Naive thymus-derived CD4-positive, alpha-beta T cell (primary cell): ENCODE results near the gene ZMYND8. TPM values are rescaled to one million over a fixed set of nuclear protein-coding genes. Genes with fewer than 3 reads are reported as not detected.
"Not testable (repeated sequence)": the region's sequence is repeated elsewhere in the genome, so short reads cannot be mapped to it uniquely, and the experiment has no call there.

Source experiments
- ATAC-seq: fragments of 150-1000 bp; cut with Tn5 transposase; 2 replicates; pipeline ENCODE4 v1.10.0; 2021; ENCODE audit warnings: mild to moderate bottlenecking, moderate library complexity
- CTCF ChIA-PET: fragments of 350-600 bp; sonication (Branson Sonifier 250); formaldehyde crosslinking; loops from one replicate; lab custom pipeline; 2021; ENCODE audit warnings: antibody characterized with exemption; lab: Charles Lee
- POLR2A ChIA-PET: fragments of 350-600 bp; sonication (Branson Sonifier 250); formaldehyde crosslinking; loops from one replicate; lab custom pipeline; 2021; ENCODE audit warnings: antibody characterized with exemption, inconsistent platforms; lab: Charles Lee
- DNase-seq, 9 donors: peaks; one replicate each; pipeline versions ENCODE4 v3.0.0 to v3.0.0-alpha.2; 2020 to 2022; ENCODE audit warnings: mixed read lengths in 1 of 9
- H3K27ac ChIP-seq: one replicate; pipeline ENCODE4 v1.7.0; 2013; ENCODE audit warnings: mild to moderate bottlenecking, low read depth, low read length, moderate library complexity
- H3K27me3 ChIP-seq, 2 donors: one replicate each; pipeline ENCODE4 v1.7.0; 2013; ENCODE audit warnings: low read length in 2 of 2, mild to moderate bottlenecking in 2 of 2, moderate library complexity in 2 of 2; ENCODE audit not compliant: control insufficient read depth in 2 of 2, insufficient read depth in 2 of 2
- H3K36me3 ChIP-seq, 3 experiments: 1 replicate in 2 of 3; 2 replicates in 1 of 3; pipeline ENCODE4 v1.7.0; 2013; ENCODE audit warnings: low read length in 3 of 3, mild to moderate bottlenecking in 3 of 3, moderate library complexity in 1 of 3; ENCODE audit not compliant: insufficient read depth in 3 of 3, control insufficient read depth in 2 of 3
- H3K4me1 ChIP-seq, 2 donors: one replicate each; pipeline ENCODE4 v1.7.0; 2013; ENCODE audit warnings: low read length in 2 of 2, mild to moderate bottlenecking in 2 of 2, moderate library complexity in 1 of 2; ENCODE audit not compliant: control insufficient read depth in 2 of 2, insufficient read depth in 2 of 2
- H3K4me3 ChIP-seq: 2 replicates; pipeline ENCODE4 v1.7.0; 2013; ENCODE audit warnings: mild to moderate bottlenecking, low read length
- H3K9me3 ChIP-seq, 3 experiments: 1 replicate in 2 of 3; 2 replicates in 1 of 3; pipeline ENCODE4 v1.7.0; 2013; ENCODE audit warnings: low read length in 3 of 3; ENCODE audit not compliant: control insufficient read depth in 2 of 3
- H3K27ac Mint-ChIP-seq, 9 donors: one replicate each; pipeline ENCODE4 v1.8.0; 2020 to 2022; ENCODE audit warnings: mixed read lengths in 9 of 9, mild to moderate bottlenecking in 8 of 9, moderate library complexity in 5 of 9, inconsistent platforms in 2 of 9
- H3K27me3 Mint-ChIP-seq, 5 donors: one replicate each; pipeline ENCODE4 v1.8.0; 2021 to 2022; ENCODE audit warnings: mixed read lengths in 5 of 5, mild to moderate bottlenecking in 1 of 5
- H3K36me3 Mint-ChIP-seq, 5 donors: one replicate each; pipeline ENCODE4 v1.8.0; 2020 to 2022; ENCODE audit warnings: mixed read lengths in 5 of 5, mild to moderate bottlenecking in 3 of 5, inconsistent platforms in 1 of 5
- H3K4me1 Mint-ChIP-seq, 7 donors: one replicate each; pipeline ENCODE4 v1.8.0; 2020 to 2022; ENCODE audit warnings: mixed read lengths in 7 of 7, mild to moderate bottlenecking in 3 of 7, inconsistent platforms in 1 of 7
- H3K4me3 Mint-ChIP-seq, 10 donors: one replicate each; pipeline ENCODE4 v1.8.0; 2020 to 2022; ENCODE audit warnings: mild to moderate bottlenecking in 10 of 10, mixed read lengths in 10 of 10, moderate library complexity in 6 of 10, inconsistent platforms in 2 of 10
- H3K9me3 Mint-ChIP-seq, 11 donors: one replicate each; pipeline ENCODE4 v1.8.0; 2020 to 2022; ENCODE audit warnings: mixed read lengths in 11 of 11, mild to moderate bottlenecking in 4 of 11, inconsistent platforms in 1 of 11, moderate library complexity in 1 of 11
- intact Hi-C, 2 donors: fragments of 100-400 bp; cut with micrococcal nuclease; formaldehyde crosslinking; loops; one replicate each; pipeline ENCODE4 v1.15.1; 2023
- polyA plus RNA-seq, 2 donors: library from polyadenylated mRNA; unstranded; fragments of 300-500 nt; fragmentation: Illumina TruSeq; gene quantifications; one replicate each; pipeline ENCODE4 v1.2.3, GENCODE V29; 2021
- total RNA-seq, 6 experiments: library from RNA in 5 of 6; stranded (reverse) in 5 of 6; gene quantifications; 1 replicate in 5 of 6; 2 replicates in 1 of 6; pipeline ENCODE4 v1.2.3 and lab custom pipeline; 2021 to 2026

Gene ZMYND8
- total and polyA plus RNA-seq, 7 experiments from 2014 or later, result 12.7 to 83.0 (median 63.7) TPM

DNA sequence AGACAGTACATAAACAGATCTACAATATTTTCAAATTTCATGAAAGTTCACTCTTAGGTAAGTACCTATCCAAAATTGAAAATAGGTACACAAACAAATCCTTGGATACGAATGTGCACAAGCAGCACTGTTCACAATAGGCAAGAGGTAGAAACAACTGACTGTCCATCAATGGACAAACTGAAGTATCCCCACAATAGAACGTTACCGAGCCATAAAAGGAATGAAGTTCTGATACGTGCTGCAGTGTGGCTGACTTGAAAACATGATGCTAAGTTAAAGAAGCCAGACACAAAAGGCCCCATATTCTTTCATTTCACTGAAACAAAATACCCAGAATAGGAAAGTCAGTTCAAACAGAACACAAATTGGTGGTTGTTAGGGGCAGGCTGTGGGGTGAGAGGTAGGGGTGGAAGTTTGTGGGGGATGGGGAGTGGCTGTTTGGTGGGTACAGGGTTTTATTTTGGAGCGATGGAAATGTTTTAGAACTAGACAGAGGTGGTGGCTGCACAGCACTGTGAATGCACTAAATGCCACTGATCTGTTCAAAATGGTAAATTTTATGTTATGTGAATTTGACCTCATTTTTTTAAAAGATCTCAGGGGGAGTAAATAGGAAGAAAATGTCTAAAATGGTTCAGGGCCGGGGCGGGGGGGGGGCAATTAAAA, 89.5 kb downstream of the ZMYND8 start:
- ATAC-seq (no peak), DNase-seq (no peak)
- ChIA-PET CTCF (no interaction called here), POLR2A (no interaction called here)
- Histone ChIP-seq H3K27me3 (no peaks in the 10 kb centered on the region), H3K27ac (no peak overlapping the region), H3K36me3 (peaks cover 0 to 57% (median 15%) of the 10 kb centered on the region in 3 experiments), H3K4me1 (no peaks in the 10 kb centered on the region), H3K9me3 (no peaks in the 10 kb centered on the region), H3K4me3 (no peak overlapping the region)
- Mint-ChIP-seq H3K9me3 (no peaks in the 10 kb centered on the region), H3K4me3 (no peak overlapping the region), H3K27me3 (no peaks in the 10 kb centered on the region), H3K36me3 (peaks cover 5 to 25% (median 13%) of the 10 kb centered on the region in 5 donors), H3K27ac (peak overlapping the region in 7 of 9 donors; percentile 9 to 71 (median 34)), H3K4me1 (peaks cover 5 to 19% (median 15%) of the 10 kb centered on the region in 7 donors)
- intact Hi-C loops, result no loop called here

DNA sequence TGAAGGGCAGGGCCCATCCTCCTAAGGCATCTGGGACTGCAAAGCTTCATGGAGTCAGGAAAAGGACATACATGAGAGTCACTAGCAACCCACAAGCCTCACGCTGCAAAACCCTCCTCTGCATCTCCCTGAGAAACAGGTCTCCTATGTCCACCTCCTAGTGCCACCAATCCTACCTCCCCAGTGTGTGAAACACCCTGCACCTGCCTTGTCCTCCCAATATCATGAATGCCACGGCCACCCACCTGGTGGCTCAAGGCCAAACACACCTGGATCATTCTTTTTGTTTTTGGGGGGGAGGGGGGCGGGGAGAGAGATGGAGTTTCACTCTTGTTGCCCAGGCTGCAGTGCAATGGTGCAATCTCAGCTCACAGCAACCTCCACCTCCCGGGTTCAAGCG, 90.5 kb downstream of the ZMYND8 start:
- H3K27ac ChIP-seq, result no peak overlapping the region
- Mint-ChIP-seq H3K4me1 (peaks cover 5 to 19% (median 15%) of the 10 kb centered on the region in 7 donors), H3K9me3 (no peaks in the 10 kb centered on the region), H3K36me3 (peaks cover 6 to 31% (median 14%) of the 10 kb centered on the region in 5 donors), H3K27me3 (no peaks in the 10 kb centered on the region), H3K27ac (peak overlapping the region in 5 of 9 donors; percentile 17 to 70 (median 38)), H3K4me3 (no peak overlapping the region)
- H3K4me1 ChIP-seq, result no peaks in the 10 kb centered on the region
- H3K27me3 ChIP-seq, result no peaks in the 10 kb centered on the region
- CTCF ChIA-PET, result interaction anchor here (1.7 kb wide), 1 partner anchor 118 kb away, joined by 6 read pairs; no protein-coding TSS in a partner anchor
- H3K9me3 ChIP-seq, result no peaks in the 10 kb centered on the region
- ATAC-seq, result no peak
- POLR2A ChIA-PET, result no interaction called here
- no peak for DNase-seq
- intact Hi-C loops, result no loop called here
- H3K4me3 ChIP-seq, result no peak overlapping the region
- H3K36me3 ChIP-seq, result peaks cover 0 to 59% (median 20%) of the 10 kb centered on the region in 3 experiments

DNA sequence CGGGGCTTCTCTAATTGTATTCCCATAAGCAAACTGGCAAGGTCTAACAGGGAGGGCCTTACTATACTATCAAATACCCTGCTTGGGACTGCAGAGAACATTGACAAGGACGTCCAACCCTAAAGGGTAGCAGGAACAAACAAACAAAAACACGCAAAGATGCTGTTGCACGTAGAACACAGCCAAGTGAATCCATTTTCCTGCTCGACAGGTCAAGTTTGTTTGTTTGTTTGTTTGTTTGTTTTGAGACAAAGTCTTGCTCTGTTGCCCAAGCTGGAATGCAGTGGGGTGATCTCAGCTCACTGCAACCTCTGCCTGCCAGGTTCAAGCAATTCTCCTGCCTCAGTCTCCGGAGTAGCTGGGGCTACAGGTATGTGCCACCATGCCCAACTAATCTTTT, 91.3 kb downstream of the ZMYND8 start:
- H3K36me3 Mint-ChIP-seq, result peaks cover 10 to 37% (median 20%) of the 10 kb centered on the region in 5 donors
- ChIA-PET POLR2A (no interaction called here), CTCF (interaction anchor here (0.6 to 1.7 kb wide), 2 partner anchors 119 to 177 kb away, joined by 3 to 6 read pairs; no protein-coding TSS in a partner anchor)
- H3K4me3 ChIP-seq, result no peak overlapping the region
- no peaks in the 10 kb centered on the region for H3K9me3 Mint-ChIP-seq
- peaks cover 5 to 24% (median 19%) of the 10 kb centered on the region in 7 donors for H3K4me1 Mint-ChIP-seq
- no peak for DNase-seq
- H3K4me1 ChIP-seq, result no peaks in the 10 kb centered on the region
- H3K27me3 Mint-ChIP-seq, result no peaks in the 10 kb centered on the region
- H3K27me3 ChIP-seq, result no peaks in the 10 kb centered on the region
- H3K27ac ChIP-seq, result no peak overlapping the region
- ATAC-seq, result no peak
- H3K9me3 ChIP-seq, result no peaks in the 10 kb centered on the region
- no peak overlapping the region for H3K4me3 Mint-ChIP-seq
- peaks cover 0 to 66% (median 25%) of the 10 kb centered on the region in 3 experiments for H3K36me3 ChIP-seq
- no peak overlapping the region for H3K27ac Mint-ChIP-seq
- intact Hi-C loops, result no loop called here

DNA sequence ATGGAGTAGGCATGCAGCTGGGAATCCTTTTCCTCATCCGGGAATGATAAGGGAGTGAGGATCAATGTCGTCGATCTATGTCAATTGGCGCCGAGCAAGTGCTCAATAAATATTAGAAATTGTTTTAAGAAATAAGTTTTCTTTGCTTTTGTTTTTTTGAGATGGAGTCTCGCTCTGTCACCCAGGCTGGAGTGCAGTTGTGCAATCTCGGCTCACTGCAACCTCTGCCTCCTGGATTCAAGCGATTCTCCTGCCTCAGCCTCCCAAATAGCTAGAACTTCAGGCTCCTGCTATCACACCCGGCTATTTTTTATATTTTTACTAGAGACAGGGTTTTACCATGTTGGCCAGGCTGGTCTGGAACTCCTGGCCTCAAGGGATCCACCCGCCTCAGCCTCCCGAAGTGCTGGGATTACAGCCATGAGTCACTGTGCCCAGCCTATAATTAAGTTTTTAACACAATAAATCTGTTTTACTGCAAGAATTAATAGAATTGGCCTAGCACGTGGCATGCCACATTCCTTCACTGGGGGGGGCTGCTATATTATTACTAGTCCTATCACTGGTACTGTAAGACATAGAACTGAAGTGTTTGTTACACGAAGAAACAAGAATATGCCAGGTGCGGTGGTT, 92.2 kb downstream of the ZMYND8 start:
- H3K4me1 Mint-ChIP-seq, result peaks cover 10 to 32% (median 24%) of the 10 kb centered on the region in 7 donors
- H3K4me1 ChIP-seq, H3K4me3 ChIP-seq, H3K27me3 Mint-ChIP-seq, H3K27ac ChIP-seq, DNase-seq, POLR2A ChIA-PET, H3K9me3 Mint-ChIP-seq, ATAC-seq, H3K27ac Mint-ChIP-seq, H3K9me3 ChIP-seq, H3K4me3 Mint-ChIP-seq, intact Hi-C loops, H3K27me3 ChIP-seq: not testable (repeated sequence)
- H3K36me3 Mint-ChIP-seq, result peaks cover 10 to 39% (median 21%) of the 10 kb centered on the region in 5 donors
- H3K36me3 ChIP-seq, result peaks cover 0 to 66% (median 20%) of the 10 kb centered on the region in 3 experiments
- CTCF ChIA-PET, result interaction anchor here (0.6 to 2.9 kb wide), 4 partner anchors 9 to 178 kb away, joined by 3 to 9 read pairs (median 6); no protein-coding TSS in a partner anchor

DNA sequence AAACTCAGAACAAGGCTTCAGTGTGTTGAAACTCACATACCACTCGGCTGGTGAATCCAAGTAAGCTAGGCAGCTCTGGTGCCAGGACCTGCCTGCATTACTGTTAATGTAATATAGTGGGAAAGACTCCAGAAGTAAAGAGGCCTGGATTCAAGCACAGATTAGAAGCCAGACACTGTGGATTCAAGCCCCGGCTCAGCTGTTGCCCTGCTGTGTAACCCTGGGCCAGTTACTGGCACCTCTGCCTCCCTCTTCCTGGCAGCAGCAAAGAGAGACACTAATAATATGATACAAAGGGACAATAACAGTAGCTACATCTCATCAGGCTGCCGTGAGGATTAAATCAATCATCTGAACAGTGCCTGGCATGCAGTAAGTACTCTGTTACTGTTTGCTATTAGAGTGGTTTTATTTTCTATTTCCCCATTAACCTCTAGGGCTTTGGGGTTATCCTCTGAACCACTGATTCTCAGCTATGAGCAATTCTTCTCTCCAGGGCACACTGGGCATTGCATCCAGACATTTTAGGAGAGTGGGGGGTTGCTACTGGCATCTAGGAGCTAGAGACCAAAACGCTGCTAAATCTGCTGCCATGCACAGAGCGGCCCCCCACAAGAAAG, 92.9 kb downstream of the ZMYND8 start:
- ChIA-PET POLR2A (no interaction called here), CTCF (interaction anchor here (1.5 to 2.9 kb wide), 2 partner anchors 10 to 121 kb away, joined by 6 to 9 read pairs; no protein-coding TSS in a partner anchor)
- peaks cover 0 to 68% (median 20%) of the 10 kb centered on the region in 3 experiments for H3K36me3 ChIP-seq
- H3K4me1 ChIP-seq, result no peaks in the 10 kb centered on the region
- no peaks in the 10 kb centered on the region for H3K9me3 ChIP-seq
- no peak overlapping the region for H3K4me3 Mint-ChIP-seq
- intact Hi-C loops, result no loop called here
- no peak overlapping the region for H3K4me3 ChIP-seq
- no peak overlapping the region for H3K27ac ChIP-seq
- no peaks in the 10 kb centered on the region for H3K9me3 Mint-ChIP-seq
- no peaks in the 10 kb centered on the region for H3K27me3 Mint-ChIP-seq
- H3K4me1 Mint-ChIP-seq, result peaks cover 13 to 37% (median 29%) of the 10 kb centered on the region in 7 donors
- DNase-seq (no peak), ATAC-seq (no peak)
- H3K27me3 ChIP-seq, result no peaks in the 10 kb centered on the region
- peak overlapping the region in 2 of 9 donors; percentile 0 to 28 for H3K27ac Mint-ChIP-seq
- H3K36me3 Mint-ChIP-seq, result peaks cover 10 to 45% (median 21%) of the 10 kb centered on the region in 5 donors

DNA sequence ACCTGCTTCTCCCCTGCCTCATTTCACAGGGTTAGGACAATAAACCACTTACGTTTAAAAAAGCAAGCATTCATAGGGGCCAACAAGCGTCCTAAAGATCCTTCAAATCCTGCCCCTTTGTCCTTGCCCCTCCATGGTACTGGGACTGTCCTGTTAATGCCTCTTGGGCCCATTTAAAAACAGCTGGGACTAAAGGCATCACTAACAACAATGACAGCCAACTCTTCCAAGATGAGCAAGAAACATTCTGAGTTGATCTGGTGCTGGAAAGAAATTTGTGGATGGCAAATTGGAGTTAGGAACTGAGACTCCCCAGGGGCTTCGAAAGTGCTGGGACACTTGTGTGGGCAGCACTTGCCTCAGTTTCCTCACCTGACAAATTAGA, 93.4 kb downstream of the ZMYND8 start:
- intact Hi-C loops, result no loop called here
- no peak for DNase-seq
- H3K27me3 Mint-ChIP-seq, result no peaks in the 10 kb centered on the region
- H3K36me3 Mint-ChIP-seq, result peaks cover 10 to 50% (median 21%) of the 10 kb centered on the region in 5 donors
- Histone ChIP-seq H3K4me3 (no peak overlapping the region), H3K4me1 (no peaks in the 10 kb centered on the region), H3K27me3 (no peaks in the 10 kb centered on the region), H3K9me3 (no peaks in the 10 kb centered on the region), H3K36me3 (peaks cover 0 to 71% (median 20%) of the 10 kb centered on the region in 3 experiments), H3K27ac (no peak overlapping the region)
- ChIA-PET POLR2A (no interaction called here), CTCF (interaction anchor here (1.5 to 2.9 kb wide), 2 partner anchors 10 to 121 kb away, joined by 6 to 9 read pairs; no protein-coding TSS in a partner anchor)
- peaks cover 15 to 42% (median 31%) of the 10 kb centered on the region in 7 donors for H3K4me1 Mint-ChIP-seq
- no peak for ATAC-seq
- no peak overlapping the region for H3K4me3 Mint-ChIP-seq
- H3K9me3 Mint-ChIP-seq, result peaks cover 0 to 1% (median 0%) of the 10 kb centered on the region in 11 donors
- H3K27ac Mint-ChIP-seq, result peak overlapping the region in 3 of 9 donors; percentile 0 to 28 (median 20)
